Esophagus mucosa (tissue), 1 donor: ENCODE measurements around the gene CDH1. TPM values are rescaled to one million over a fixed set of nuclear protein-coding genes. Genes with fewer than 3 reads are reported as not detected.

Source experiments
- ATAC-seq: fragments of 200-7000 bp; cut with Tn5 transposase; one replicate; pipeline ENCODE4 v1.9.1; 2020
- total RNA-seq: library from RNA; stranded (reverse); gene quantifications from one replicate; pipeline ENCODE4 v1.2.4, GENCODE V29; 2023
- donor health status: DM: yes; HTN: yes; CAD: no.

CDH1 gene
- total RNA-seq, 1 donor from 2014 or later = 334 TPM

GRCh38 chr16:68859828-68860227, 122.7 kb downstream of the CDH1 start:
- no peak for ATAC-seq

GRCh38 chr16:68860978-68861892, 124.1 kb downstream of the CDH1 start:
- no peak for ATAC-seq

GRCh38 chr16:68866933-68867332, 129.8 kb downstream of the CDH1 start:
- no peak for ATAC-seq

GRCh38 chr16:68869492-68870088, 132.5 kb downstream of the CDH1 start:
- no peak for ATAC-seq

- no peak for ATAC-seq
Measured at GRCh38 chr16:68873635-68874471, 136.8 kb downstream of the CDH1 start.

- ATAC-seq = no peak
Measured at GRCh38 chr16:68875871-68876270, 138.8 kb downstream of the CDH1 start.

- ATAC-seq = no peak
Measured at GRCh38 chr16:68883685-68884084, 146.6 kb downstream of the CDH1 start.

- no peak for ATAC-seq
Measured at GRCh38 chr16:68884401-68884800, 147.3 kb downstream of the CDH1 start.

Other genes starting within 250 kb of the CDH1 start
- gene ZFP90, start 198.0 kb upstream of the CDH1 start, total RNA-seq = 12.0 TPM
- gene CDH3, start 92.0 kb upstream of the CDH1 start, total RNA-seq = 94.1 TPM
- 12.8 TPM for gene TANGO6, start 106.2 kb downstream of the CDH1 start, total RNA-seq